KMS-11 (cell line): ENCODE measurements around the gene CASP6.

Source experiments
- H2AFZ ChIP-seq: fragments of 200-600 bp; sonication (generic); 2 replicates; pipeline ENCODE4 v1.6.1; 2016; ENCODE audit warnings: antibody characterized with exemption, mixed run types, low read depth
- H3K27ac ChIP-seq: fragments of 200-600 bp; sonication (generic); 2 replicates; pipeline ENCODE4 v1.6.1; 2016; ENCODE audit warnings: mild to moderate bottlenecking, mixed run types
- H3K27me3 ChIP-seq: fragments of 200-600 bp; sonication (generic); 2 replicates; pipeline ENCODE4 v1.6.1; 2017; ENCODE audit warnings: mild to moderate bottlenecking, low read depth, mixed run types, moderate library complexity; ENCODE audit not compliant: insufficient read depth
- H3K36me3 ChIP-seq: fragments of 200-600 bp; sonication (generic); 2 replicates; pipeline ENCODE4 v1.6.1; 2017; ENCODE audit warnings: mild to moderate bottlenecking, mixed run types; ENCODE audit not compliant: insufficient read depth
- H3K4me1 ChIP-seq: fragments of 200-600 bp; sonication (generic); 2 replicates; pipeline ENCODE4 v1.6.1; 2016; ENCODE audit warnings: mild to moderate bottlenecking, low read depth, mixed run types; ENCODE audit not compliant: poor library complexity, severe bottlenecking
- H3K4me2 ChIP-seq: fragments of 200-600 bp; sonication (generic); 2 replicates; pipeline ENCODE4 v1.7.0; 2016; ENCODE audit warnings: mild to moderate bottlenecking, mixed run types
- H3K4me3 ChIP-seq: fragments of 200-600 bp; sonication (generic); IDR thresholded peaks from 2 replicates; pipeline ENCODE4 v1.6.1; 2017; ENCODE audit warnings: low read depth, low read length, mixed read lengths; ENCODE audit not compliant: insufficient read depth
- H3K79me2 ChIP-seq: fragments of 200-600 bp; sonication (generic); 2 replicates; pipeline ENCODE4 v1.6.1; 2016; ENCODE audit warnings: low read depth, mixed run types; ENCODE audit not compliant: insufficient read depth
- H3K9ac ChIP-seq: fragments of 200-600 bp; sonication (generic); 2 replicates; pipeline ENCODE4 v1.6.1; 2016; ENCODE audit warnings: mild to moderate bottlenecking, mixed run types
- H4K20me1 ChIP-seq: fragments of 200-600 bp; sonication (generic); 2 replicates; pipeline ENCODE4 v1.6.1; 2016; ENCODE audit warnings: mild to moderate bottlenecking, mixed run types; ENCODE audit not compliant: insufficient read depth
- CTCF ChIP-seq: fragments of 200-600 bp; sonication (generic); conservative IDR thresholded peaks from 2 replicates; pipeline ENCODE4 v1.6.1; 2017; ENCODE audit warnings: low read depth, mild to moderate bottlenecking, antibody characterized with exemption, low read length, moderate library complexity, mixed read lengths

Gene CASP6

DNA sequence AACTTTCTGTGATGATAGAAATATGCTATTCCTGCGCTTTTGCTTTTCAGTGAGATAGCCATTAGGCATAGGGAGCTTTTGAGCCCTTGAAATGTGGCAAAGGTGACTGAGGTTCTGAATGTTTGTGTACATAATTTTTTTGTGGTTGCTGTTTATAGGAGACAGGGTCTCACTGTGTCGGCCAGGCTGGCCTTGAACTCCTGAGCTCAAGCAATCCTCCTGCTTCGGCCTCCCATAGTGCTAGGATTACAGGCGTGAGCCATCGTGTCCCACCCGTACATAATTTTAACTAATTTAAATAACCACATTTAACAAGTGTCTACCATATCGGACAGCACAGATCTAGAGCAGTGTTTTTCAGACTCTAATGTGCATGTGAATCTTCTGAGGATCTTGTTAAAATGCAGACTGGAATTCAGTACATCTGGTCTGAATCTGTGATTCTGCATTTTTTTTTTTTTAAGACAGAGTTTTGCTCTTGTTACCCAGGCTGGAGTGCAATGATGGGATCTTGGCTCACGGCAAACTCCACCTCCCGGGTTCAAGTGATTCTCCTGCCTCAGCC lies 45.3 kb downstream of the CASP6 start:
- Histone ChIP-seq H3K4me1 (no peaks in the 10 kb centered on the region), H3K79me2 (no peaks in the 10 kb centered on the region), H3K9ac (no peak overlapping the region), H3K4me2 (no peak overlapping the region), H2AFZ (no peak overlapping the region), H3K4me3 (no peak overlapping the region), H3K36me3 (no peaks in the 10 kb centered on the region; the same call in 1 of the 2 replicates), H3K27ac (no peak overlapping the region), H4K20me1 (no peaks in the 10 kb centered on the region), H3K27me3 (no peaks in the 10 kb centered on the region)
- no peak for TF ChIP-seq CTCF

GRCh38 chr4:109655396-109655795 lies 47.8 kb downstream of the CASP6 start:
- Histone ChIP-seq H3K4me2 (no peak overlapping the region), H3K9ac (no peak overlapping the region), H3K4me1 (no peaks in the 10 kb centered on the region), H3K27ac (no peak overlapping the region), H3K36me3 (no peaks in the 10 kb centered on the region; the same call in 1 of the 2 replicates), H3K79me2 (no peaks in the 10 kb centered on the region), H2AFZ (no peak overlapping the region), H4K20me1 (no peaks in the 10 kb centered on the region), H3K4me3 (no peak overlapping the region), H3K27me3 (no peaks in the 10 kb centered on the region)
- TF ChIP-seq CTCF, result no peak

GRCh38 chr4:109649872-109650271 lies 53.4 kb downstream of the CASP6 start:
- Histone ChIP-seq H3K27me3 (no peaks in the 10 kb centered on the region), H3K79me2 (no peaks in the 10 kb centered on the region), H3K4me2 (no peak overlapping the region), H3K4me1 (no peaks in the 10 kb centered on the region), H3K27ac (no peak overlapping the region), H3K9ac (no peak overlapping the region), H2AFZ (no peak overlapping the region), H3K4me3 (no peak overlapping the region), H4K20me1 (no peaks in the 10 kb centered on the region), H3K36me3 (no peaks in the 10 kb centered on the region)
- TF ChIP-seq CTCF, result no peak

GRCh38 chr4:109648997-109649575 lies 54.2 kb downstream of the CASP6 start:
- no peak overlapping the region for H3K4me2 ChIP-seq
- no peaks in the 10 kb centered on the region for H4K20me1 ChIP-seq
- no peaks in the 10 kb centered on the region for H3K27me3 ChIP-seq
- no peaks in the 10 kb centered on the region for H3K4me1 ChIP-seq
- H3K9ac ChIP-seq, result no peak overlapping the region
- H2AFZ ChIP-seq, result no peak overlapping the region
- no peaks in the 10 kb centered on the region for H3K79me2 ChIP-seq
- no peak overlapping the region for H3K27ac ChIP-seq
- TF ChIP-seq CTCF, result no peak
- H3K36me3 ChIP-seq, result no peaks in the 10 kb centered on the region
- no peak overlapping the region for H3K4me3 ChIP-seq
